ENCODE results near the gene CES4A. TPM values are rescaled to one million over a fixed set of nuclear protein-coding genes. Genes with fewer than 3 reads are reported as not detected.

The CES4A gene
- total and polyA plus RNA-seq, 2 of the 13 experiments (the other 11 are each of a cell fraction or from before 2014, with no cell fraction given) = 0.09 to 0.17 TPM

GRCh38 chr16:66946974-66947301 is 41.5 kb upstream of the CES4A start (continued):
- TF ChIP-seq ARID4A (CRISPR knock-in tag; IDR thresholded peaks at IDR 0.05; ENCODE audit: borderline replicate concordance) (0 out of 2 replicates have a peak, but pooled peaks have one; percentile 37), ZFP36L1 (CRISPR knock-in tag; IDR thresholded peaks at IDR 0.05) (0 out of 2 replicates have a peak, but pooled peaks have one; percentile 6), KLF15 (CRISPR knock-in tag; IDR thresholded peaks at IDR 0.05; ENCODE audit: borderline replicate concordance) (no peak), NFYC (CRISPR knock-in tag; IDR thresholded peaks at IDR 0.05) (no peak), CREB1 (IDR thresholded peaks at IDR 0.05) (no peak), CREB1 (CRISPR knock-in tag; IDR thresholded peaks at IDR 0.05) (0 out of 2 replicates have a peak, but pooled peaks have one; percentile 51), ZNF710 (CRISPR knock-in tag; IDR thresholded peaks at IDR 0.05; ENCODE audit: borderline replicate concordance) (0 out of 2 replicates have a peak, but pooled peaks have one; percentile 20), SMAD9 (CRISPR knock-in tag; IDR thresholded peaks at IDR 0.05) (0 out of 2 replicates have a peak, but pooled peaks have one; percentile 39), NR2F1 (CRISPR knock-in tag; IDR thresholded peaks at IDR 0.05) (0 out of 4 replicates have a peak, but pooled peaks of 1 of the 2 experiments have one; percentile 15), PHF21A (CRISPR knock-in tag; IDR thresholded peaks at IDR 0.05) (0 out of 2 replicates have a peak, but pooled peaks have one; percentile 13)
- TF ChIP-seq, protein P1, sequence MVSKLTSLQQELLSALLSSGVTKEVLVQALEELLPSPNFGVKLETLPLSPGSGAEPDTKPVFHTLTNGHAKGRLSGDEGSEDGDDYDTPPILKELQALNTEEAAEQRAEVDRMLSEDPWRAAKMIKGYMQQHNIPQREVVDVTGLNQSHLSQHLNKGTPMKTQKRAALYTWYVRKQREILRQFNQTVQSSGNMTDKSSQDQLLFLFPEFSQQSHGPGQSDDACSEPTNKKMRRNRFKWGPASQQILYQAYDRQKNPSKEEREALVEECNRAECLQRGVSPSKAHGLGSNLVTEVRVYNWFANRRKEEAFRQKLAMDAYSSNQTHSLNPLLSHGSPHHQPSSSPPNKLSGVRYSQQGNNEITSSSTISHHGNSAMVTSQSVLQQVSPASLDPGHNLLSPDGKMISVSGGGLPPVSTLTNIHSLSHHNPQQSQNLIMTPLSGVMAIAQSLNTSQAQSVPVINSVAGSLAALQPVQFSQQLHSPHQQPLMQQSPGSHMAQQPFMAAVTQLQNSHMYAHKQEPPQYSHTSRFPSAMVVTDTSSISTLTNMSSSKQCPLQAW (CRISPR knock-in tag; IDR thresholded peaks at IDR 0.05) = peak; percentile 8; the same call in 1 of the 2 replicates
- TF ChIP-seq, protein P2, sequence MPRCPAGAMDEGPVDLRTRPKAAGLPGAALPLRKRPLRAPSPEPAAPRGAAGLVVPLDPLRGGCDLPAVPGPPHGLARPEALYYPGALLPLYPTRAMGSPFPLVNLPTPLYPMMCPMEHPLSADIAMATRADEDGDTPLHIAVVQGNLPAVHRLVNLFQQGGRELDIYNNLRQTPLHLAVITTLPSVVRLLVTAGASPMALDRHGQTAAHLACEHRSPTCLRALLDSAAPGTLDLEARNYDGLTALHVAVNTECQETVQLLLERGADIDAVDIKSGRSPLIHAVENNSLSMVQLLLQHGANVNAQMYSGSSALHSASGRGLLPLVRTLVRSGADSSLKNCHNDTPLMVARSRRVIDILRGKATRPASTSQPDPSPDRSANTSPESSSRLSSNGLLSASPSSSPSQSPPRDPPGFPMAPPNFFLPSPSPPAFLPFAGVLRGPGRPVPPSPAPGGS (CRISPR knock-in tag; IDR thresholded peaks at IDR 0.05) = 0 out of 2 replicates have a peak, but pooled peaks have one; percentile 0
